Measurements from ENCODE around the gene IGF1R.
"Not testable (repeated sequence)": the region's sequence is repeated elsewhere in the genome, so short reads cannot be mapped to it uniquely, and the experiment has no call there.

Gene IGF1R

GRCh38 chr15:98647774-98648653 lies at the start of gene IGF1R:
TSS of gene IGF1R (plus strand) at chr15:98648539. CDS start at chr15:98649582, 1,043 bp downstream.
- H3K9me3 Mint-ChIP-seq = no peaks in the 10 kb centered on the region
- H3K27me3 Mint-ChIP-seq (ENCODE audit: low read depth) = peaks cover 58% of the 10 kb centered on the region
- H3K4me3 Mint-ChIP-seq = peak within 1 kb of the TSS; percentile 81
- H3K4me1 Mint-ChIP-seq (ENCODE audit: low read depth) = peaks cover 29% of the 10 kb centered on the region
- H3K36me3 Mint-ChIP-seq (ENCODE audit: low read depth) = no peaks in the 10 kb centered on the region
- peak; percentile 89 for DNase-seq (ENCODE audit: low spot score)
- peak within 1 kb of the TSS; percentile 95 for H3K27ac Mint-ChIP-seq

GRCh38 chr15:98599909-98600691 lies 48.2 kb upstream of the IGF1R start:
- Mint-ChIP-seq H3K27me3 (ENCODE audit: low read depth) (peaks cover 11% of the 10 kb centered on the region), H3K36me3 (ENCODE audit: low read depth) (no peaks in the 10 kb centered on the region), H3K27ac (peak overlapping the region; percentile 71), H3K4me1 (ENCODE audit: low read depth) (peaks cover 16% of the 10 kb centered on the region), H3K4me3 (peak overlapping the region; percentile 81), H3K9me3 (no peaks in the 10 kb centered on the region)
- DNase-seq (ENCODE audit: low spot score) = peak; percentile 20

GRCh38 chr15:98604983-98605382 lies 43.4 kb upstream of the IGF1R start:
- no peak overlapping the region for H3K4me3 Mint-ChIP-seq

GRCh38 chr15:98609144-98609852 lies 39.0 kb upstream of the IGF1R start:
- Mint-ChIP-seq H3K4me3 (no peak overlapping the region), H3K36me3 (ENCODE audit: low read depth) (no peaks in the 10 kb centered on the region), H3K27me3 (ENCODE audit: low read depth) (peaks cover 6% of the 10 kb centered on the region), H3K27ac (no peak overlapping the region), H3K9me3 (no peaks in the 10 kb centered on the region), H3K4me1 (ENCODE audit: low read depth) (peaks cover 4% of the 10 kb centered on the region)
- DNase-seq (ENCODE audit: low spot score) = no peak

More at GRCh38 chr15:98604983-98605382, 43.4 kb upstream of the IGF1R start:
- Mint-ChIP-seq H3K27ac (no peak overlapping the region), H3K36me3 (ENCODE audit: low read depth) (no peaks in the 10 kb centered on the region), H3K9me3 (no peaks in the 10 kb centered on the region), H3K27me3 (ENCODE audit: low read depth) (peaks cover 8% of the 10 kb centered on the region), H3K4me1 (ENCODE audit: low read depth) (peaks cover 9% of the 10 kb centered on the region)
- DNase-seq (ENCODE audit: low spot score) = no peak

GRCh38 chr15:98610991-98611390 lies 37.3 kb upstream of the IGF1R start:
- Mint-ChIP-seq H3K4me1 (ENCODE audit: low read depth) (peaks cover 4% of the 10 kb centered on the region), H3K4me3 (no peak overlapping the region), H3K36me3 (ENCODE audit: low read depth) (no peaks in the 10 kb centered on the region), H3K9me3 (no peaks in the 10 kb centered on the region), H3K27ac (no peak overlapping the region), H3K27me3 (ENCODE audit: low read depth) (peaks cover 4% of the 10 kb centered on the region)
- no peak for DNase-seq (ENCODE audit: low spot score)

GRCh38 chr15:98611808-98612207 lies 36.5 kb upstream of the IGF1R start:
- no peaks in the 10 kb centered on the region for H3K9me3 Mint-ChIP-seq
- peaks cover 1% of the 10 kb centered on the region for H3K27me3 Mint-ChIP-seq (ENCODE audit: low read depth)
- H3K27ac Mint-ChIP-seq = no peak overlapping the region
- H3K4me3 Mint-ChIP-seq = no peak overlapping the region
- DNase-seq (ENCODE audit: low spot score) = no peak
- H3K4me1 Mint-ChIP-seq (ENCODE audit: low read depth) = peaks cover 4% of the 10 kb centered on the region
- no peaks in the 10 kb centered on the region for H3K36me3 Mint-ChIP-seq (ENCODE audit: low read depth)

GRCh38 chr15:98612490-98613110 lies 35.7 kb upstream of the IGF1R start:
- H3K4me3 Mint-ChIP-seq = peak overlapping the region; percentile 21
- H3K9me3 Mint-ChIP-seq = no peaks in the 10 kb centered on the region
- no peaks in the 10 kb centered on the region for H3K36me3 Mint-ChIP-seq (ENCODE audit: low read depth)
- H3K27me3 Mint-ChIP-seq (ENCODE audit: low read depth) = no peaks in the 10 kb centered on the region
- H3K4me1 Mint-ChIP-seq (ENCODE audit: low read depth) = peaks cover 4% of the 10 kb centered on the region
- DNase-seq (ENCODE audit: low spot score) = no peak
- H3K27ac Mint-ChIP-seq = no peak overlapping the region

GRCh38 chr15:98614681-98615080 lies 33.7 kb upstream of the IGF1R start:
- Mint-ChIP-seq H3K9me3 (no peaks in the 10 kb centered on the region), H3K27ac (no peak overlapping the region), H3K4me1 (ENCODE audit: low read depth) (peaks cover 4% of the 10 kb centered on the region), H3K27me3 (ENCODE audit: low read depth) (peaks cover 9% of the 10 kb centered on the region), H3K36me3 (ENCODE audit: low read depth) (no peaks in the 10 kb centered on the region), H3K4me3 (no peak overlapping the region)
- no peak for DNase-seq (ENCODE audit: low spot score)

- Mint-ChIP-seq H3K36me3 (ENCODE audit: low read depth) (no peaks in the 10 kb centered on the region), H3K4me3 (no peak overlapping the region), H3K27ac (no peak overlapping the region), H3K9me3 (no peaks in the 10 kb centered on the region), H3K4me1 (ENCODE audit: low read depth) (peaks cover 4% of the 10 kb centered on the region), H3K27me3 (ENCODE audit: low read depth) (peaks cover 24% of the 10 kb centered on the region)
- no peak for DNase-seq (ENCODE audit: low spot score)
These were observed 31.9 kb upstream of the IGF1R start for GRCh38 chr15:98616397-98616796.

GRCh38 chr15:98617328-98617980 lies 30.9 kb upstream of the IGF1R start:
- no peak overlapping the region for H3K27ac Mint-ChIP-seq

GRCh38 chr15:98618576-98618975 lies 29.8 kb upstream of the IGF1R start:
- not testable (repeated sequence) for H3K4me1 Mint-ChIP-seq (ENCODE audit: low read depth); H3K36me3 Mint-ChIP-seq (ENCODE audit: low read depth); H3K27ac Mint-ChIP-seq; DNase-seq (ENCODE audit: low spot score); H3K9me3 Mint-ChIP-seq; H3K4me3 Mint-ChIP-seq
- peaks cover 35% of the 10 kb centered on the region for H3K27me3 Mint-ChIP-seq (ENCODE audit: low read depth)

More at GRCh38 chr15:98617328-98617980, 30.9 kb upstream of the IGF1R start:
- Mint-ChIP-seq H3K4me1 (ENCODE audit: low read depth) (peaks cover 4% of the 10 kb centered on the region), H3K4me3 (no peak overlapping the region), H3K27me3 (ENCODE audit: low read depth) (peaks cover 28% of the 10 kb centered on the region), H3K9me3 (no peaks in the 10 kb centered on the region), H3K36me3 (ENCODE audit: low read depth) (no peaks in the 10 kb centered on the region)
- DNase-seq (ENCODE audit: low spot score) = no peak

GRCh38 chr15:98620020-98620419 lies 28.3 kb upstream of the IGF1R start:
- no peak for DNase-seq (ENCODE audit: low spot score)
- H3K4me3 Mint-ChIP-seq = no peak overlapping the region
- H3K4me1 Mint-ChIP-seq (ENCODE audit: low read depth) = no peaks in the 10 kb centered on the region
- H3K27ac Mint-ChIP-seq = no peak overlapping the region
- H3K27me3 Mint-ChIP-seq (ENCODE audit: low read depth) = peaks cover 40% of the 10 kb centered on the region
- H3K36me3 Mint-ChIP-seq (ENCODE audit: low read depth) = no peaks in the 10 kb centered on the region
- no peaks in the 10 kb centered on the region for H3K9me3 Mint-ChIP-seq

- DNase-seq (ENCODE audit: low spot score) = no peak
- Mint-ChIP-seq H3K4me1 (ENCODE audit: low read depth) (no peaks in the 10 kb centered on the region), H3K27me3 (ENCODE audit: low read depth) (peaks cover 44% of the 10 kb centered on the region), H3K36me3 (ENCODE audit: low read depth) (no peaks in the 10 kb centered on the region), H3K27ac (no peak overlapping the region), H3K4me3 (no peak overlapping the region), H3K9me3 (no peaks in the 10 kb centered on the region)
These were observed 27.3 kb upstream of the IGF1R start for GRCh38 chr15:98621021-98621420.

Measured in T-helper 2 cell treated with Interferon-gamma antibody and Interleukin-4, amounts not matched to agents 5 μg/mL and 100 μg/mL, for 36 hours (primary cell).